ENCODE measurements around the gene OLR1.
"Not testable (repeated sequence)": the region's sequence is repeated elsewhere in the genome, so short reads cannot be mapped to it uniquely, and the experiment has no call there.

The OLR1 gene

DNA sequence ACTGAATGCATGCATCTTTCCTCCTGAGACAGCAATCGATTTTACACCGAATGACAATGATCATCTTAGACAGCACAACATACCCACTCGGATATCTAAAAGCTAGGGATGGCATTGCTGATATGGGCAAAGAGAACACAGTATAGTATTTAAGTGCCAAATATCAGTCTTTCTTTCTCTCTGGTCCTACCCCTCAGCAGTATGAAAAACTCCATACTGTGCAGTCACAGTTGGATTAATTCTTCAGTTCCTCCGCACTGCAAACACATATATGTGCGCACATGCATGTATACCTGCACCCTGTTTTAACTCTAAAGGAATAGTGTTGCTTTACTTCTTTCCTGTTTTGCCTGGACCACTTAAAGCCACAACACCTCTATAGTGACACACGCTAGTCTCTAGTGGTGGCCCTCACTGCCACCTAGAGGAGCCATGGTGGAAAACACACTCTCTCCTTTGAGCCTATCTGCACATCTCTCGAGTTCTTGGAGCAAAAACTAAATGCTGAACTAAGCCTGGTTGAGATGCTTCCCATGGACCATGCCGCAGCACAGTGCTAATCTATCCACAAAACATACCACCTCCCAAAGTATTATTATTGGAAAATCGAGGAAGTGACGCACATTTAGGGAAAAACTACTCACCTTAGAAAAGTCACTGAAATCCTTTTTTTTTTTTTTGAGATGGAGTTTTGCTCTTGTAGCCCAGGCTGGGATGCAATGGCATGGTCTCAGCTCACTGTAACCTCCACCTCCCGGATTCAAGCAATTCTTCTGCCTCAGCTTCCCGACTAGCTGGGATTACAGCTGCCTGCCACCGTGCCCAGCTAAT is 18.8 kb upstream of the OLR1 start:
- DNase-seq (ENCODE audit: low read depth in 3 of 3) = peak in 2 of 3 donors; percentile 6 to 17

GRCh38 chr12:10189653-10190052 is 17.7 kb upstream of the OLR1 start:
- DNase-seq (ENCODE audit: low read depth in 3 of 3) = no peak

- DNase-seq (ENCODE audit: low read depth in 3 of 3) = not testable (repeated sequence)
Measured at GRCh38 chr12:10186958-10187357, 15.0 kb upstream of the OLR1 start.

DNA sequence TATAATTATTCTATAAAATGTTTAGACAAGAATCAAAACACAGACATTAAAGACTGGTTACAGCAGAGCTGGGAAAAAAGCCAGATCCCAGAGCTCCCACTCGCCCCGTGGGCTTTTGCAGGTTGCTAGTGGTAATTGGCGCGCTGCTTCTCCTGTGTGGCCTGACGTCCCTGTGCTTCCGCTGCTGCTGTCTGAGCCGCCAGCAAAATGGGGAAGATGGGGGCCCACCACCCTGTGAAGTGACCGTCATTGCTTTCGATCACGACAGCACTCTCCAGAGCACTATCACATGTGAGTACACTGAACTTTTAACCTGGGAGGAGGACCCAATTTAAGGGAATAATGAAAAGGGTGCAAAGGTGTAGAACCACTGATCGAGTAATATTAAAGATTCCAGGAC is 14.4 kb upstream of the OLR1 start:
- DNase-seq (ENCODE audit: low read depth in 3 of 3) = no peak

DNA sequence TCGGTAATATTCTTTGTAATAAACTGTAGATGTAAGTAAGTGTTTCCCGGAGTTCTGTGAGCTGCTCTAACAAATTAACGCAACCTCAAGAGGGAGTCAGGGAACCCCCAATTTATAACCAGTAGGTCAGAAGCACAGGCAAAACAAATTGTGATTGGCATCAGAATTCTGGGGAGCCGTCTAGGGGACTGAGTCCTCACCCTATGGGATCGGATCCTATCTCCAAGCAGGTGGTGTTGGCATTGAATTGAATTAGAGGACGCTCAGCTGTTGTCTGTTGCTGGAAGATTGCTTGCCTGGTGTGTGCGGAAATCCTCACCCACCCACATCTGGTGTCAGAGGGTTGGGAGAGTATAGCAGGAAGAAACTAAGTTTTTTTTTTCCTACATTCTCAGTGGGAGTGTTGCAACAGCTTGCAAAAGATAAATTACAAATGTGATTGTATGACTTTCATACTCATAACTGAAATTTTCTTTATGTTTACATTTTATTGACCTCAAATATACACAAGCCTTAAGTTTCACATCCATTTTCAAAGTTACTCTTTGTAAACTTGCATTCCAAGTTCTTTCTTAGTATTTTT is 12.4 kb upstream of the OLR1 start:
- DNase-seq (ENCODE audit: low read depth in 3 of 3) = no peak

DNA sequence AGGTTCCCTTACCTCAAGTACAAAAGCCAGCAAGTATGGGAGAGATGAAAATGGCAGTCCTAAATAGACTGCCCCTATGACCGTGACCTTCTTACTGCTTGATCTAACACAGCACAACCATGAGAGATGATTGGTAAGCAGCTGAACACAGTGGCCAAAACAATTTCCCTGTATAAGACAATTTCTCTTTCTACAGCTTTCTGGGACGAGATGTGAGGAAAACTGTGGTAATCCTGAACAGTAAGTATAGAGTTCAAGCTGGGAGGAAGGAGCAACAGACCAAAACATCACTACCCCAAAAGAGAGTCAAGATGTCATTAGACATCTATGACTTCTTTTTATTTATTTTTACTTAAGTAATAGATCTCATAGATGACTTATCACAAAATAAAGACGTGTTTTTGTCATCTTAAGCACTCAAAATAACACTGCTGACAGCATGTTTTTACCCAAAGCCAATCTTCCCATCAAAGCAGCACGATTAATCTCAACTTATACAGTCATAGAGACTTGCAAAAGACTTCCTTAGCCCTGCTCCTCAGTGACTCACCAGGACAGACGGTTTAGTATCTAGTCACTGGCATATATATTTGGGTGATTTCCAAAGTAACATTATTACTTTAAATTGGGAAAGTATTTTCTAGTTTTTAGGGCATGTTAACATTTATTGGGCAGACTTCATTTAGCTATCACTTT is 10.6 kb upstream of the OLR1 start:
- no peak for DNase-seq (ENCODE audit: low read depth in 3 of 3)

DNA sequence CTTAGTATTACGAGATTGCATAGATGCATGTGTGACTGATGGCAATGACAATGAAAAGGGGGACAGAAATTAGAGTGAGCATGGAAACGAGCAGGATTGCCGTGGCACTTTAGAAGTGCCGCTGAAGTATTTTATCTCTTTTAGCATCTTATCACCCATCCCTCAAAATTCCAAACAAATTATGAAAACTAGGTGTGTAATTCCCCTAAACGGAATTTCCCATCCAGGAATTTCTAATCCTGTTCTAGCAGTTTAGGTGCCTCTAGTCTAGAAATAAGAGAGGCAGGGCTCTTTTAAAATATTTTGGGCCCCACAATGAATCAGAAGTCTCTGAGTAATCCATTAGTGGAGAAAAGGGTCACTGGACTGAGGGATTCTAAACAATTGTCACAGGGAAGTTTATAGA is 7.8 kb upstream of the OLR1 start:
- DNase-seq (ENCODE audit: low read depth in 3 of 3) = no peak

- DNase-seq (ENCODE audit: low read depth in 3 of 3) = no peak
Measured at GRCh38 chr12:10178821-10179220, 6.9 kb upstream of the OLR1 start, which contains the start of gene TMEM52B. Gene TMEM52B, plus strand, starts transcription at chr12:10179032. Its CDS starts 543 bp downstream, at chr12:10179575.

DNA sequence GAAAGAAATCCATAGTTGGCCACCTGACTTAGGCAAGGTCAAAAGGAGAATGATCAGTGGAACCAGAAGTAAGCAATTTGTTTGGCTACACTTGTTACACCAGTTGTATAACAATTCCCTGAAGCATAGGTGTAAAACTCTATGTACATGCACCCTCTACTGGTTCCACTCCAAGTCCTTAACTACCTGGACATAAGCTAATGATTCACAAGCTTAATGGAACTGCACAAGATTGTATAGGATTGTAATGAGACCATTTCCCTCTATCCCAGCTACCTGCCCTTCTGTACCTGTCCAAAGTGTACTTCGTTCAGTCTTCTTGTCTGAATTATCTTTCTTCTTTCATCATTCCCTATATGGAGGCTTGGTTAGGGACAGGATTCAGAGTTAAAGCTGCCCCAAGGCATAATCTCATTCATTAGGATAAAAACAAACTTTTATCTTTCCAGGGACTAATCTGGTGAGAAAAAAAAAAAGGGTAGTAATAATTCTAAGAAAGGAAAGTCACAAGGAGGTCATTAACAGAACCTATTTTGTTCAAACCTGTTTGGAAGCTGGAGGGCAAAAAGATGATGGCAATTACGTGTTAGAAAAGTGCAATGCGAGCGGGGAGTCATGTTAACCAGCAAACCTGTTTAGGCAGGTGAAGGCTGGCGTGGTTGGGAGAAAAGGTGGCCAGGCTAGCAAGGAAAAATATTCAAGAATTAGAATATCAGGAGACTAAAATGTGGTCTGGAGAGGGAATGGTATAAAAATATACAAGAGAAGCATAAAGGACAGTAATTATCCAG is 4.1 kb upstream of the OLR1 start:
- DNase-seq (ENCODE audit: low read depth in 3 of 3) = no peak

DNA sequence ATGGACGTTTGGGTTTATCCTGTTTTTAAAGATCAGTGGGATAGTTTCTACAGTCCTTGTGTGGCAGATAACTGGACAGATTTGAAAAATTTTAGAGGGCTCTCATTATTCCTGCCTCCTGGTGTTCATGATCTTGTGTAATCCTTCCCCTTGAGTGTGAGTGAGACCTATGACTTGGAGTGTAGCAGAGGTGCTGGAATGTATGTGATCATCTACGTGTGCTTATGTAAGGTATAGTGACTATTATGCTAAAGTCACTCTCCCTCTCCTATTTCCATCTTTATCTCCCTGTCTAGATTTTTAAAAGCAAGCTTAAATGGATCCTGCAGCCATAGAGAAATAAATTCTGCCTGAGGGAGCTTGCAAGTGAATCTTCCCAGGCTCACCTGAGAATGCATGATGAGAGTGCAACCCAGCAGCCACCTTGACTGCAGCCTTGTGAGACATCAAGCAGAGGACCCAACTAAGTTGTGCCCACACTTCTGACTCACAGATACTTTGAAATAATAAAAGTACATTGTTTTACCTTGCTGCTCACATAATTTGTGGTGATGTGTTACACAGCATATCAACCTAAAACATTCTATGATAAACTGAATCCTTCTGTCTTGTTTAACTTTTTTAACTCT is 3.2 kb upstream of the OLR1 start:
- DNase-seq (ENCODE audit: low read depth in 3 of 3) = no peak

- no peak for DNase-seq (ENCODE audit: low read depth in 3 of 3)
Measured at GRCh38 chr12:10170216-10170615, 1.7 kb downstream of the OLR1 start.

GRCh38 chr12:10169104-10169503 is 2.8 kb downstream of the OLR1 start:
- DNase-seq (ENCODE audit: low read depth in 3 of 3) = no peak

GRCh38 chr12:10167599-10167998 is 4.3 kb downstream of the OLR1 start:
- no peak for DNase-seq (ENCODE audit: low read depth in 3 of 3)

- no peak for DNase-seq (ENCODE audit: low read depth in 3 of 3)
Measured at GRCh38 chr12:10165421-10165820, 6.5 kb downstream of the OLR1 start.

GRCh38 chr12:10163084-10163483 is 8.8 kb downstream of the OLR1 start:
- no peak for DNase-seq (ENCODE audit: low read depth in 3 of 3)

DNA sequence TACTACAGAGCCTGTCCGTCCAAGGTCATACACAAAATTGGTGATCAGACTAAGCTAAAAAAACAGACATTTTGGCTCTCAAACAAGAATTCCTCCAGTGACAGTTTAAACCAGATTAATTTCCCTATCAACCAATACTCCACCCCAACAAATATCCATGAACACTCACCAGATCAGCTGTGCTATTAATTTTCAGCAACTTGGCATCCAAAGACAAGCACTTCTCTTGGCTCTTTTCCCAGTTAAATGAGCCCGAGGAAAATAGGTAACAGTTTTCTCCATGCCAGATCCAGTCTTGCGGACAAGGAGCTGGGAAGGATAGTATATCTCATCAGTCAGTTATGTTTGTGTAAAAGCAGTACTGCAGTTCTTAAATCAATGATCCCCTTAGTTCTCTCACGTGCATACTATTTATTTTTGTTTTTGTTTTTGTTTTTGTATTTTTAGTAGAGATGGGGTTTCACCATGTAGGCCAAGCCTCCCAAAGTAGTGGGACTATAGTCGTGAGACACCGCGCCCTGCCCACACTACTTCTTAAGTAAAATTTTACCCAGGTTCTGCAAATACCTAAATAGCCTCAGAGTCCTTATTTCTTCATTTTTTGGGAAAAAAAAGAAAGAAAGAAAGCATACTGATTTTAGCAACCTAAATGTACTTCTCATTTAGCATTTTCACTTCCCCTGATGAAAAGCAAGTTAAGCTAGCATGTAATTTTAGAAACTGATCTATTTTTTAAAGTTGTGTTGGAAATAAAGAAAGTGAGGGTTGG is 11.1 kb downstream of the OLR1 start:
- no peak for DNase-seq (ENCODE audit: low read depth in 3 of 3)

- no peak for DNase-seq (ENCODE audit: low read depth in 3 of 3)
Measured at GRCh38 chr12:10159280-10159679, 12.7 kb downstream of the OLR1 start.

DNA sequence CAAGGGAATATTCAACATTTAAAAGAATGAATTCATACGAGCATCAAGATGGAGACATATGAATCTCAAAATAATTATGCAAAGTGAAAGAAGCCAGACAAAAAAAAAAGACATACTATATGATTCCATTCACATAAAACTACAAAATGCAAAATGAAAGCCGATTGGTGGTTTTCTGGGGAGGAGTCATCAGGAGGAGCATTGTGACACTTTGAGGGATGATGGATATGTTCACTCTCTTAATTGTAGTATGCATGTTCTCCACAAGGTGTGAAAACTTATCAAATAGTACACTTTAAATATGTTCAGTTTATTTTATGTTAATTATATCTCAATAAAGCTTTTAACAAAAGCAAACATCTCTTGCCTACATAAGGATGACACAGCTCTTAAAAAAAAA is 13.5 kb downstream of the OLR1 start:
- no peak for DNase-seq (ENCODE audit: low read depth in 3 of 3)

GRCh38 chr12:10155966-10156365 is 16.0 kb downstream of the OLR1 start:
- no peak for DNase-seq (ENCODE audit: low read depth in 3 of 3)

DNA sequence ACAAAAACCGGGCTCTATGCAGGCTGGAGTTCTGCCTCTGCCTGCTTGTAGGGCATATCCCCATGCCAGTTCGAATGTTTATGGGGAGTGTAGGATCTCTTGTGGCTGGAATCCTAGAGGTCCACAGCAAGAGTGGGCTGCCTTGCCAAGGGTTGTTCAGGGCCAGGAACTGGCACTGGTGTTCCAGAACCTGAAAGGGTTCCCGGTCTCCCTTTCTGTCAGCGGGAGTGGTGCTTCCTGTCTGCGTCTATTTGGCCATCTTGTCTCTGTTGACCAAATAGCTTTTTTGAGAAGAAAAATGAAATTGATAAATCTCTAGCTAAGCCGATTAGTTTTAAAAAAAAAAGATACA is 17.8 kb downstream of the OLR1 start:
- no peak for DNase-seq (ENCODE audit: low read depth in 3 of 3)

Measured in stimulated activated CD4-positive, alpha-beta T cell treated with anti-CD3 and anti-CD28 coated beads, TNF-alpha, amount 100 ng/mL, for 48 hours (primary cell).